NCI-H1048 (cell line): Measurements from ENCODE around the gene CAPN5.
"Not testable (repeated sequence)": the region's sequence is repeated elsewhere in the genome, so short reads cannot be mapped to it uniquely, and the experiment has no call there.

Experiments used
- DNase-seq: peaks from one replicate; lab custom pipeline; 2025; lab: John Stamatoyannopoulos, UW

Gene CAPN5

DNA sequence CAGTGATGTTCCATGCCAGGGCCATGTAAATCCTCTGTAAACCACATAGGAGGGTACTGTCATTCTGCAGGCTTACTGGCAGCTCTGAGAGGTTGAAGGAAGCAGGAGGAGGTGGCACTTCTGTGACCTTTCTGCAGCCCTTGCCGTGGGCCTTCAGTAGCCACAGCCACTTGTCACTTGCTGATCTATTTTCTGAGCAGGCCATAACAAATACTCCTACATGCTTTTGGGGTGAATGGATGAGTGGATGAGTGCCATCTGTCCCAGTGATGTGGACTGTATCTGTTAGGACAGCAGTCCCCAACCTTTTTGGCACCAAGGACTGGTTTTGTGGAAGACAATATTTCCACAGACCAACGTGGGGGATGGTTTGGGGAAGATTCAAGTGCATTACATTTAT lies 22.4 kb upstream of the CAPN5 start:
- no peak for DNase-seq

DNA sequence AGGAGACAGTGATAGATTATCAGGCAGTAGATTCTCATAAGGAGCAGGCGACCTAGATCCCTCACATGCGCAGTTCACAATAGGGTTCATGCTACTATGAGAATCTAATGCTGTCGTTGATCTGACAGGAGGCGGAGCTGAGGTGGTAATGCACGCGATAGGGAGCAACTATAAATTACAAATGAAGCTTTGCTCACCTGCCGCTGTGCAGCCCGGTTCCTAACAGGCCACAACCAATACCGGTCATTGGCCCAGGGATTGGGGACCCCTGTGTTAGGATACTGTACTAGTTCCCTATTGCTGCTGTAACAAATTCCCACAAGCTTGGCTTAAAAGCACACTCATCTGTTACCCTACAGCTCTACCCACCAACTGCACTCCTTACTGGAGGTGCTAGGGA lies 21.9 kb upstream of the CAPN5 start:
- DNase-seq: no peak

DNA sequence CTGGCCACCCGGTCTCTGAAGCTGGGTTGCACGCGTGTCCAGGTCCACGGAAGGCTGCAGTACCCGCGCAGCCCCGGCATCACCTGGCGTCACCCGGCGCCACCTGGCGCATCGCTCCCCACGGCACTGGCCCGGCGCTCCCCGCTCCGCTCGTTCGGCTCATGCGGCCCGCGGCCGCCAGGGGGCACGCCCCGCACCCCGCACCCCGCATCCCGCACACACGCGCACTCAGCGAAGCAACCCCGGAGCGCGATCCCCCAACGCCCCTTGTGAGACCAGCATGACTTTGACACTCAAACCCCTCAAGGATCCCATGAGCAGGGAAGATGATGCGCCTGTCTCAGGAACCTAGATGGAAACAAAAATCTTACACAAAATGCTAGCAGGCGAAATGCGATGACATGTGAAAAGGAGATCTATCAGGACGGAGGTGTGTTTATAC lies 20.7 kb upstream of the CAPN5 start:
- peak; percentile 30 for DNase-seq

DNA sequence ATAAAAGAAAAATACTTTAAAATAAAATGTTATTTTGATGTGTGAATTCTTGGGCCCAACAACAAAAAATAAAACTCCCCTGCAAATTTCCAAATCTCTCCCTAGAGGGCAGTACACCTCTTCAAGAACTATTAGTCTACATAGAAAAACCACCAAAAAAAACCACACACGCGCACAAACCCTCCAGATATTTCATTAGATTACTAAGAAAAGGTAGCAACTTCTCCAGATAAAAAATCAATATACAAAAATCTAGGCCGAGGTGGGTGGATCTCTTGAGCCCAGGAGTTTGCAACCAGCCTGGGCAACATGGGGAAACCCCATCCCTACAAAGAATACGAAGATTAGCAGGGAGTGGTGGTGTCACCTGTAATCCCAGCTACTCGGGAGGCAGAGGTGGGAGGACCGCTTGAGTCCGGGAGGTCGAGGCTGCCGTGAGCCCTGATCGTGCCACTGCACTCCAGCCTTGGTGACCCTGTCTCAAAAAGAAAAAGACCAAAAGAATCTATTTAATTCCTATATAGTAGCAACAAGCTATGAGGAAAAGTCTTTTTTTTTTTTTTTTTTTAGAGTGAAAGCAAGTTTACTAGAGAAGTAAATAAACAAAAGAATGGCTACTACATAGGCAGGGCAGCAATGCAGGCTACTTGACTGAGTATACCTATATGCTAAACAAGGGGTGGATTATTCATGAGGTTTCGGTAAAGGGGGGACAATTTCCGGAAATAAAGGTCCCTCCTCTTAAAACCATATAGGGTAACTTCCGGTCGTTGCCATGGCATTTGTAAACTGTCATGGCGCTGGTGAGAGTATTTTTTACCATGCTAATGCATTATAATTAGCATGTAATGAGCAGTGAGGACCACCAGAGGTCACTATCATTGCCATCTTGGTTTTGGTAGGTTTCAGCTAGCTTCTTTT lies 19.5 kb upstream of the CAPN5 start:
- peak; percentile 69 for DNase-seq

DNA sequence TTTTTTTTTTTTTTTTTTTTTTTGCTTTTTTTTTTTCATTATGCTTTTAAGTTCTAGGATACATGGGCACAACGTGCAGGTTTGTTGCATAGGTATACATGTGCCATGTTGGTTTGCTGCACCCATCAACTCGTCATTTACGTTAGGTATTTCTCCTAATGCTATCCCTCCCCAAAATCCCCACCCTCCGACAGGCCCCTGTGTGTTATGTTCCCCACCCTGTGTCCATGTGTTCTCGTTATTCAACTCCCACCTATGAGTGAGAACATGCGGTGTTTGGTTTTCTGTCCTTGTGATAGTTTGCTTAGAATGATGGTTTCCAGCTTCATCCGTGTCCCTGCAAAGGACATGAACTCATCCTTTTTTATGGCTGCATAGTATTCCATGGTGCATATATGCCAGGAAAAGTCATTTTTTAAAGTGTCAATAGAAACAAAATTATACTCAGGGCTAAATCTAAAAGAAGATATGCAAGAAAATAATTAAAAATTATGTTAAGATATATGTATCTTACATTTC lies 18.8 kb upstream of the CAPN5 start:
- not testable (repeated sequence) for DNase-seq

DNA sequence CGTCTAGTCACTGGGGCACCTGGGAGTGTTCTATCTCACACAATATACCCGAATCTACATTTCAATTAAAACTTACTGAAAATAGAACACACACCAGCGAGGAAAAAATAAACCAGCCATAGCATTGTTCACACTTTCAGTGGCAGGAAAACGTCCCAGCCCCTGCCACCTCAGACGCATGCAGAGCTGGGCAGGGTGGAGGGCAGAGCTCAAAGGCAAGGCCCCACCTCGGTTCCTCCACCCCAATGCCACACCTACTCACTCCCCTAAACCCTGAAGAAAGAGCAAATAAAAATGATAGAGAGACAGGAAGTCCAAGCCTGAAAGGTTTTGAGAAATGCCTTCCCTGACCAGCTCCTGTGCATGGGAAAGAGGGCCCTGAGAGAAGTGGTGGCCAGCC lies 17.7 kb upstream of the CAPN5 start:
- DNase-seq: no peak

DNA sequence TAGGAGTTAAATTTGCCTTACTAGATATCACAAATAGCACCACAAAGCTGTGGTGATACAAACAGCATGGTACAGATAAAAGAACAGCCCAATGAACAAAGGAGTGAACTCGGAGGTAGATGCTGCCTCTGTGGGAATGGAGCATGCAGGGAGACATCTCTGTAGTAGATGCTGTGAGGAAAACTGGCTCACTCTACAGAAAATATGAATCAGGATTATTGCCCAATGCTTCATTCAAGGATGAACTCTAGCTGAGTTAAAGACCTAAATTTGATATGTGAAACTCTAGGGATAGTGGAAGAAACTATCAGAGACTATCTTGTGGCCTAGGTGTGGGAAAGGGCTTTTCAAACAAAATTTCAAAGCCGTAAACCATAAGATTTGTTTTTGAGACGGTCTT lies 15.3 kb upstream of the CAPN5 start:
- DNase-seq: no peak

DNA sequence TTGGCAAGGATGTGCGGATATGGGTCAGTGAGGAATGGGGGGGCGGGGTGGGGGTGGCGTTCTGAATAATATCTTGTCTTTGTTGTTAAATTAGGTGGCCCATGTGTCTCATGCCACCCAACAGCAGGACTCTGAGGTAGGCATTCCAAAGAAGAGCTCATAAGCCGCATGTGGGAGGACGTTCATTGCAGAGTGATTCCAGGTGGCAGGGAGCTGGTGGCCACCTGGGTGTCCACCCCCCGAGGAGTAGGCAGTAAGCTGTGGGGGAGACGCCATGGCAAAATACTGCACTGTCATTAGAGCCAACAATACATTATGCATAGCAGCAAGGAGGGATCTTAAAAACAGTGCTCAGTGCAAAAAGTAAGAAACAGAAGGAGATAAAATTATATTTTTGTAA lies 14.3 kb upstream of the CAPN5 start:
- no peak for DNase-seq

DNA sequence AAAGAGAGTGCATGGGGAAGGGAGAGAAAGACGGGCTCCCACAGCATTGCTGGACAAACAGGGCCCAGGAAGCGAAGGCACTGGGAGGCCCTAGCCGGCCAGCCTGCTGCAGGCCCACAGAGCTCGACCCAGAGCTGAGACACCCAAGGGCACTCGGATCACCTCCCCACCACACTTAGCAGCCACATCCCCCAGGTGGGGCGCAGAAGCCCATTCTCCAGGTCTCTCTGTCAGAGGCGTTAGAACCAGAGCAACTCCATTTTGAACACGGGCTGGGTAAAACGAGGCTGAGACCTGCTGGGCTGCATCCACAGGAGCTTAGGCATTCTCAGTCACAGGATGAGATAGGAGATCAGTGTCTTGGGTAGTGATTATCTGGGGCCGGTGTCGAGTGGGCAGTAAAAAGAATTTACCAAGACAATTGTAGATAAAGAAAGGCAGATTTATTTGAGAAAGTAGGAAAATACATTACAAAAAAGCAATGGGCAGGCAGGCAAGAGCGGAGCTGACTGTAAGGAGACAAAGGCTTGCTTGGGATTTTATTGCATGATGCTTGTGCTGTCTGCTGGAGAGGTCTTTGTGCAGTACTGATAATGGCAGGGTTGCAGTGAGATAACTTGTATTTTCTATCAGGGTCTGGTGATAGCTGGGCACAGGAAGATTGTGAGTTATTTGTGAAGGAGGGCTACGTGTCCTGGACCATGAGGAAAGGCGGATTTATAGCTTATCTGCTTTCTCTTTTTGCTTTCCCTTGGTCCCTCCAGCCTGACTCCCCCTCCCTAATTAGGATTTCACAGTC lies 13.4 kb upstream of the CAPN5 start:
- no peak for DNase-seq

DNA sequence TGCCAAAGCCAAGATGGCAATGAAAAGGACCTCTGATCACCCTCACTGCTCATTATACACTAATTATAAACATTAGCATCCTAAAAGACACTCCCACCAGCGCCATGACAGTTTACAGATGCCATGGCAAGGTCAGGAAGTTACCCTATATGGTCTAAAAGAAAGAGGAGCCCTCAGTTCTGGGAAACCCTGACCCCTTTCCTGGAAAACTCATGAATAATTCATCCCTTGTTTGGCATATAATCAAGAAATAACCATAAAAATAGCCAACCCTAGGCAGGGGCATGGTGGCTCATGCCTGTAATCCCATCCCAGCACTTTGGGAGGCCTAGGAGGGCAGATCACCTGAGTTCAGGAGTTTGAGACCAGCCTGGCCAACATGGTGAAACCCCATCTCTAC lies 12.7 kb upstream of the CAPN5 start:
- DNase-seq: no peak

DNA sequence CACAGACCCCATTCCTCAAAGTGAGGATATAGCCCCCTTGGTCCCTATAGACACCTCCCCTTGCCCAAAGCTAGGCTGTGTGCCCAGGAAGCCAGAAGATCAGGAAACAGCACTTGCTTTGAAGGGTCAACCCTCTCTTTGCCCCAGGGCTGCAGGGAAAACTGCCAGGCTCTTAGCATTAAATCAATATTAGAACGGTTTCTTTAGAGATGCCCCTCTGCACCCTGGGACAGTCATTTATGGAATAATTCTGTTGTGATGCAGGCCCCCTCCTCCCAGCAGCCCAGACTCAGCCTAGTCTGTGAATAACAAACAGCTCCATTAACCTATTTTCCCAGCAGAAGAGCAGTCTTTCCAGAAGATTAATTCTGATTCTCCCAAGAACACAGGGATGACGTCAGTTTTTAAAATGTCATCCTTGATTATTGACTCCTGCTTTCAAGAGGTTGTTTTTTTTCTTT lies 11.6 kb upstream of the CAPN5 start:
- no peak for DNase-seq

DNA sequence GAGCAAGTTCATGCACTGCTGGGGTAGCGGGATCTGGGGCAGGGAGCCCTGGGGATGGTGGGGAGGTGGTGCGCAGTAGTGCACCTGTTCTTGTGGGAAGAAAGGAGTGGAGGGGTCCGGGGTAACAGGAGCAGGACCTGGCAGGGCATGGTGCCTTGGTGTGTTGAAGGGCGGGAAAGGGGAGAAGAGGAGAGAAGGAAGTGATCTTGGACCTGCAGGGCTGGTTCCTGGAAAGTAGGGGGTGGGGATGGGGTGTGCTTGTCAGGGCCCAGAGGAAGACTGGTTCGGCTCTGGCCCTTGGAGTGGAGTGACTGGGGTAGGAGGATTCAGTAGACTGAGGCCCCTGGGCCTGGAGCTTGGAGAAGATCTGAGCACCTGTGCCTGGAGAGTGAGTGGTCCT lies 10.9 kb upstream of the CAPN5 start:
- no peak for DNase-seq

DNA sequence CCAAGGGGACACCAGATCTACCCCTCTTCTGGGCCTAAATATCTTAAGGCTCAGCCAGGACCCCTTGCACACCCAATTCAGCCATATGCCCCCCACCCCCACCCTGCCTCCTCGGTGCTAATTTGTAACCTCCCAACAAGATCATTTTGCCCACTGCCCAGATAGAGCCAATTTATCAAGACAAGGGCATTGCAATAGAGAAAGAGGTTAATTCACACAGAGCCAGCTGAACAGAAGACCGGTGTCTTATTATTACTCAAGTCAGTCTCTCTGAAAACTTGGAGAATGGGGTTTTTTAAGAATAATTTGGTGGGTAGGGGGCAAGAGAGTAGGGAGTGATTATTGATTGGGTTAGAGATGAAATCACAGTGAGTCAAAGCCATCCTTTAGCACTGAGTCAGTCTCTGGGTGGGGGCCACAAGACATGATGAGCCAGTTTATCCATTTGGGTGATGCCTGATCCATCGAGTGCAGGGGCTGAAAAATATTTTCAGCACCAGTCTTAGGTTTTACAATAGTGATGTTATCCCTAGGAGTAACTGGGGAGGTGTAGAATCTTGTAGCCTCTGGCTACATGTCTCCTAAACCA lies 9.9 kb upstream of the CAPN5 start:
- DNase-seq: no peak

DNA sequence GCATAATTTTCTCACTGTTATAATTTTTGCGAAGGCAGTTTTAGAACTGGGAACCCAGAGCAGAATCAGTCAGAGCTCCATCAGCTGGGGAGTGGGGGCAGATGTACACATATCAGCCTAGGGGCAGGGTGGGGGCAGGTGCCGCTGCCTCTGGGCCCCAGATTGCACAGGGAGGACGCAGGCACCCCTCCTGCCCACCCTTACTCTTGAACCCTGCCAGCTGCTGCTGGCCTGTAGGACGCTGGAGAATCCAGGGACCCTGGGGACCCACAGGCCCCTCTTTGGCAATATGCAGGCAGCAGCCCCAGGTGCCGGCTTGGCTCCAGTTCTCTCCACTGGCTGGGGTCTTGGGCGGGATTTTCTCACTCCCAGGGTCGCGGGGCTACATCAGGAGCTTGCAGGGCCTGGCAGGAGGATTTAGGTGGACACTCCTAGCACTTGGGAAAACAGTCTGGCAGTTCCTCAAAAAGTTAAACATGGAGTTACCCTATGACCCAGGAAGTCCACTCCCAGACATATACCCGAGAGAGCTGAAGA lies 8.8 kb upstream of the CAPN5 start:
- DNase-seq: no peak

DNA sequence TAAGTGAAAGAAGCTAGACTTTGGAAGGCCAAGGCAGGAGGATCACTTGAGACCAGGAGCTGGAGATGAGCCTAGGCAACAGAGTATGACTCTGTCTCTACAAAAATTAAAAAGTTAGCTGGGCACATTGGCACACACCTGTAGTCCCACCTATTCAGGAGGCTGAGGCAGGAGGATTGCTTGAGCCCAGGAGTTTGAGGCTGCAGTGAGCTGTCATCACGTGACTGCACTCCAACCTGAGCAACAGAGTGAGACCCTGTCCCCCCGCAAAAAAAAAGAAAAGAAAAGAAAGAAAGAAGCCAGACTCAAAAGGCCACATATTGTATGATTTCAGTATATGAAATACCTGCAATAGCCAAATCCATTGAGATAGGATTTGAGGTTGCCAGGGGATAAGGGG lies 7.9 kb upstream of the CAPN5 start:
- no peak for DNase-seq

DNA sequence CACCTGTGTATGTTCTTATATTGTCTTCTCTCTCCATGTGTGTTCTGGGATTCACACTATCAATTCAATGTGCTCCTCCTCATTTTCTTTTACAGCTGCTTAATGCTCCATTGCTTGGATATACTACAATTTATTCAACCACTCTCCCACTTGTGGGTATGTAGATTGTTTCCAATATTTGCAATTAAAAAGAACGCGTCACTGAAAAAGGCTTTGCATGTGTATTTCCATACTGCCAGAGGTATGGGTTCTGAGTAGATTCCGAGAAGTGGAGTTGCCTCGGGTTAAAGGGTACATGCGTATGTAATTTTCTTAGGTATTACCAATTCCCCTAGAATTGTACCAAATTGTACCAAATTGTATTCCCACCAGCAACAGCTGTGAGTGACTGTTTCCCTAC lies 7.0 kb upstream of the CAPN5 start:
- DNase-seq: no peak

DNA sequence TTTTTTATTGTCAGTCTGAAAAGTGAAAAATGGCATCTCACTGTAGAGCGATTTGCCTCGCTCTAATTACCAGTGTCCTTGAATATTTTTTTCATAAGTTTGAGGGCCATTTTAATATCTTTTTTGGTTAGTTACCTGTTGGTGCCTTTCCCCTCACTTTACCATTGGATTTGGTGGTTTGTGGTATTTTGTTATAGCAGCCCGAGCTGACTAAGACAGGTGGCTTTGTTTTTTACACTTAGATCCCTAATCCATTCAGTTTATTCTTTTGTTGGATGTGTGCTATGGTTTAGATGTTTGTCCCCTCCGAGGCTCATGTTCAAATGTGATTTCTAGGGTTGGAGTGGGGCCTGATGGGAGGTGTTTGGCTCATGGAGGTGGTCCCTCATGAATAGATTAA lies 6.5 kb upstream of the CAPN5 start:
- DNase-seq: no peak

DNA sequence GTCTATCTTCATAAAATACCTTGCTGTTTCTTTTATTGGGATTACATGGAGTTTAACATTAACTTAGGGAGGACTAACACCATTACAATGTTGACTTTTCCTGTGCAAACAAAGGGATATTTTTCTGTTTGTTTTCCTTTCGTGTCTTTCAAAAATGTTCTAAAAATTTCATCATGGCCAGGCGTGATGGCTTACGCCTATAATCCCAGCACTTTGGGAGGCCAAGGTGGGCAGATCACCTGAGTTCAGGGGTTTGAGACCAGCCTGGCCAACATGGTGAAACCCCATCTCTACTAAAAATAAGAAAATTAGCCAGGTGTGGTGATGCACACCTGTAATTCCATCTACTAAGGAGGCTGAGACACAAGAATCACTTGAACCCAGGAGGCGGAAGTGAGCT lies 5.5 kb upstream of the CAPN5 start:
- not testable (repeated sequence) for DNase-seq

DNA sequence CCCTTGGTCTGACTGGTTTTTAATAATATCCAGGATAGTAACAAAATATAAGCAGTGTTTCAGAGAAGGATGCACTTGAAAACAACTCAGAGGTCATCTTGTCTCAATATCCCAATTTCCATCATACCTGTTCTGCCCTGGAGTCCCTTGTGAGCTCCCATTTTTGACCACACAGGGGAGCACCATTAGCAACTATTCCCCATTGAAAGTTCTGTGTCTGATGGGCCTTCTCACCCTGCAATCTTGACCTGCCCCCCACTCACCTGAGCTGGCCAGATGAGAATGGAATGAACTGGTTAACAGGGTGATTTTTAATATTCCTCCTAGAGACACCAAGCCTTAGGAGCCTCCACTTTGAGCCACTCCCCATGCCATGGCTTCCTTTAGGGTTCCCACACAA lies 3.8 kb upstream of the CAPN5 start:
- no peak for DNase-seq

DNA sequence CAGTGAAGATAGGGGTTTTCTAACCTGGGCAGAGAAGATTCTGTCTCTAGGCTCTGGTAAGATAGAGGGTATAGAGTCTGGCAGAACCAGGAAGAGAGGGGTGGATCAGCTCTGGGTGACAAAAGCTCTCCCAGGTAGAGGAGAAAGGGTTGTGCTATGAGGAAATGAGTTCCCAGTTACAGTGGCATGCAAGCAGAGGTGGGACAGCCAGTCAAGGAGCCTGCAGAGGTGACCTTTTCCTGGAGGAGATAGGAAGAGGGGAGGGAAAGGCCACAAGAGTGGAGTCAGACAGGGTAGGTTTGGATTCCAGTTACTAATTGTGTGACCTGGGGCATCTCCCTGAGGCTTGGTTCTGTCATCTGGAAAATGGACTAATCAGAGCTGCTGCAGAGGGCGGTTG lies 3.4 kb upstream of the CAPN5 start:
- no peak for DNase-seq

DNA sequence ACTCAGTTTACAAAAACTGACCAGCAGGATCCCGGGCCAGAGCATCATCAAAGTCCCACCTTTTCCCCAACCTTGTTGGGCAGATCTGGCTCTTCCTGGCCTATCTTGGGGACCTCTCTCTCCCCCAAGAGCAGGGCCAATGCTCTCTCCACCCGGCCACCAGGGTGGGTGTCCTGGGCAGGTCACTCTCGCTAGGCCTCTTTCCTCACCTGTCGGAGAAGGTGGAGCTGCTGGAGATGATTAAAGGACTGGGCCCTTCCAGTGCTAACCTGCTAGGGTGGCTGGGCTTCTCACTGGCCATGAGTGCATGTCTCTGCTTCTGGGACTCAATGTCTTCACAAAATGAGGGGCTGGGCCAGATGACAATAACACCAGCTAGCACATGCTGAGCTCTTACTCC lies 2.9 kb upstream of the CAPN5 start:
- no peak for DNase-seq

DNA sequence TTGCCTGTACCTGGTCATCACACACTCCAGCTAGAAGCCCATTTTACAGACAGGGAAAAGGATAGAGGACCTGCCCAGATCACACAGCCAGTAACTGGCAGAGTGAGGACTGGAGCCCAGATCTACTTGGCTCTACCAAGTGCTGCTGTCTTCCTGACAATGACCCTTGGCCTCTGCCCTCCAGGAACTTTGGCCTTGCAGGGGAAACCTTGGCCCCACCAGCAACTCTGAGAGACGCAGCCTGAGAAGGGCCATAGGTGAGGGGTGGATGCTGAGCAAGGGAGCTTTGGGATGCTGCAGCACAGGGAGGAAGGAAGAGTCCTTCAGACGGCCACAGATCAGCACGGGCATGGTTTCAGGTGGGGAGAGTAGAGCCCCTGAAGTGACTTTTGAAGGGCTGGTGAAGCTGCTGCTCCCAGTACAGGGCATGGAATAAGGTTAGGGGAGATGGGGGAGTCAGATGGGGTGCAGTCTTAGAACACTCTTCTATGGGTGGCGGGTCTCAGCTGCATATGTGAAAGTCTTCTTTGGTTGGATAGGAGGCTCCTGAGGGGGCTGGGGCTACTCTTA lies 2.0 kb upstream of the CAPN5 start:
- no peak for DNase-seq
